H9 (cell line): ENCODE data around the gene CPNE5. TPM values are rescaled to one million over a fixed set of nuclear protein-coding genes. Genes with fewer than 3 reads are reported as not detected.

Experiments used
- DNase-seq: peaks from one replicate; pipeline ENCODE4 v3.0.0-alpha.2; 2017
- H2AFZ ChIP-seq: one replicate; pipeline ENCODE4 v1.6.1; 2013; ENCODE audit warnings: mild to moderate bottlenecking, low read length, control low read depth, moderate library complexity
- H2AK5ac ChIP-seq: 2 replicates; pipeline ENCODE4 v1.6.1; 2013; ENCODE audit warnings: low read length, control low read depth, mixed read lengths; ENCODE audit not compliant: insufficient read length
- H2BK120ac ChIP-seq: one replicate; pipeline ENCODE4 v1.6.1; 2013; ENCODE audit warnings: low read depth, mild to moderate bottlenecking, low read length, control low read depth, inconsistent platforms; ENCODE audit not compliant: poor library complexity, severe bottlenecking
- H2BK12ac ChIP-seq: 2 replicates; pipeline ENCODE4 v1.6.1; 2013; ENCODE audit warnings: low read length, control low read depth, mixed read lengths, low read depth; ENCODE audit not compliant: insufficient read length
- H2BK15ac ChIP-seq: 2 replicates; pipeline ENCODE4 v1.6.1; 2013; ENCODE audit warnings: low read depth, low read length, control low read depth
- H2BK20ac ChIP-seq: one replicate; pipeline ENCODE4 v1.6.1; 2013; ENCODE audit warnings: low read depth, mild to moderate bottlenecking, low read length, control low read depth, inconsistent platforms; ENCODE audit not compliant: poor library complexity, severe bottlenecking
- H2BK5ac ChIP-seq: 2 replicates; pipeline ENCODE4 v1.6.1; 2013; ENCODE audit warnings: low read length, control low read depth, mixed read lengths; ENCODE audit not compliant: insufficient read length
- H3K14ac ChIP-seq: 2 replicates; pipeline ENCODE4 v1.6.1; 2013; ENCODE audit warnings: low read length, control low read depth; ENCODE audit not compliant: insufficient read depth
- H3K18ac ChIP-seq: 2 replicates; pipeline ENCODE4 v1.6.1; 2013; ENCODE audit warnings: low read depth, mild to moderate bottlenecking, mixed read lengths, low read length, control low read depth; ENCODE audit not compliant: insufficient read length
- H3K23ac ChIP-seq: 2 replicates; pipeline ENCODE4 v1.6.1; 2013; ENCODE audit warnings: low read length, control low read depth, mixed read lengths, low read depth; ENCODE audit not compliant: insufficient read length
- H3K23me2 ChIP-seq: 2 replicates; pipeline ENCODE4 v1.6.1; 2013; ENCODE audit warnings: low read depth, mild to moderate bottlenecking, mixed read lengths, low read length, control low read depth; ENCODE audit not compliant: insufficient read length, poor library complexity, severe bottlenecking
- H3K27ac ChIP-seq: 2 replicates; pipeline ENCODE4 v1.5.1; 2013; ENCODE audit warnings: low read length, control low read depth, mixed read lengths, low read depth; ENCODE audit not compliant: insufficient read length
- H3K27me3 ChIP-seq: 2 replicates; pipeline ENCODE4 v1.6.1; 2013; ENCODE audit warnings: low read length, control low read depth, inconsistent platforms; ENCODE audit not compliant: insufficient read depth
- H3K4ac ChIP-seq: 2 replicates; pipeline ENCODE4 v1.6.1; 2013; ENCODE audit warnings: low read depth, mild to moderate bottlenecking, control low read depth, inconsistent platforms, low read length, moderate library complexity
- H3K4me1 ChIP-seq: 2 replicates; pipeline ENCODE4 v1.6.1; 2013; ENCODE audit warnings: low read length, control low read depth, inconsistent platforms; ENCODE audit not compliant: insufficient read depth
- H3K4me2 ChIP-seq: 2 replicates; pipeline ENCODE4 v1.6.1; 2013; ENCODE audit warnings: low read length, control low read depth, mixed read lengths; ENCODE audit not compliant: insufficient read length, insufficient read depth
- H3K56ac ChIP-seq: 2 replicates; pipeline ENCODE4 v1.6.1; 2013; ENCODE audit warnings: low read depth, mild to moderate bottlenecking, mixed read lengths, low read length, control low read depth; ENCODE audit not compliant: insufficient read length
- H3K79me1 ChIP-seq: 2 replicates; pipeline ENCODE4 v1.6.1; 2013; ENCODE audit warnings: low read depth, mild to moderate bottlenecking, moderate library complexity, low read length, control low read depth, inconsistent platforms; ENCODE audit not compliant: insufficient read depth, poor library complexity, severe bottlenecking
- H3K79me2 ChIP-seq: 2 replicates; pipeline ENCODE4 v1.6.1; 2013; ENCODE audit warnings: low read length, control low read depth, inconsistent platforms; ENCODE audit not compliant: insufficient read depth
- H3K9ac ChIP-seq: 2 replicates; pipeline ENCODE4 v1.6.1; 2013; ENCODE audit warnings: low read length, control low read depth, mixed read lengths; ENCODE audit not compliant: insufficient read length; ENCODE audit errors: extremely low read depth
- H3K9me3 ChIP-seq: one replicate; pipeline ENCODE4 v1.6.1; 2013; ENCODE audit warnings: low read depth, low read length, inconsistent platforms; ENCODE audit not compliant: control insufficient read depth
- H3T11ph ChIP-seq: one replicate; pipeline ENCODE4 v1.6.1; 2013; ENCODE audit warnings: mild to moderate bottlenecking, low read length, control low read depth, inconsistent platforms
- H4K20me1 ChIP-seq: one replicate; pipeline ENCODE4 v1.6.1; 2013; ENCODE audit not compliant: control insufficient read depth, insufficient read length, insufficient read depth
- H4K5ac ChIP-seq: 2 replicates; pipeline ENCODE4 v1.6.1; 2013; ENCODE audit warnings: low read depth, mild to moderate bottlenecking, mixed read lengths, low read length, control low read depth; ENCODE audit not compliant: insufficient read length
- H4K8ac ChIP-seq: replicated peaks from 2 replicates; pipeline ENCODE4 v1.6.1; 2013; ENCODE audit warnings: low read length, control low read depth, mixed read lengths, low read depth; ENCODE audit not compliant: insufficient read length
- H4K91ac ChIP-seq: 2 replicates; pipeline ENCODE4 v1.6.1; 2013; ENCODE audit warnings: low read depth, mild to moderate bottlenecking, moderate library complexity, mixed read lengths, low read length, control low read depth; ENCODE audit not compliant: insufficient read length
- H3K27ac Mint-ChIP-seq, 3 experiments: 2 replicates in 2 of 3; 3 replicates in 1 of 3; pipeline ENCODE4 v1.8.0; 2020 to 2021; ENCODE audit warnings: mixed read lengths in 3 of 3, mild to moderate bottlenecking in 1 of 3, moderate library complexity in 1 of 3
- H3K27me3 Mint-ChIP-seq: 2 replicates; pipeline ENCODE4 v1.8.0; 2021; ENCODE audit warnings: low read depth, mild to moderate bottlenecking, moderate library complexity, mixed read lengths
- H3K36me3 Mint-ChIP-seq, 3 experiments: 2 replicates in 2 of 3; 3 replicates in 1 of 3; pipeline ENCODE4 v1.8.0; 2020 to 2021; ENCODE audit warnings: low read depth in 3 of 3, mixed read lengths in 3 of 3; ENCODE audit not compliant: insufficient read depth in 1 of 3
- H3K4me1 Mint-ChIP-seq, 2 experiments: 2 replicates each; pipeline ENCODE4 v1.8.0; 2020; ENCODE audit warnings: mixed read lengths in 2 of 2
- H3K4me3 Mint-ChIP-seq, 2 experiments: 2 replicates in 1 of 2; 3 replicates in 1 of 2; pipeline ENCODE4 v1.8.0; 2020 to 2021; ENCODE audit warnings: mild to moderate bottlenecking in 2 of 2, mixed read lengths in 2 of 2, moderate library complexity in 1 of 2
- H3K9me3 Mint-ChIP-seq, 2 experiments: 2 replicates in 1 of 2; 3 replicates in 1 of 2; pipeline ENCODE4 v1.8.0; 2020; ENCODE audit warnings: mild to moderate bottlenecking in 2 of 2, mixed read lengths in 2 of 2, moderate library complexity in 1 of 2
- CTCF ChIP-seq: fragments of 200-600 bp; sonication (generic); conservative IDR thresholded peaks from 3 replicates; pipeline ENCODE4 v1.8.0; 2021; ENCODE audit warnings: antibody characterized with exemption, mild to moderate bottlenecking
- WGBS: extraction: QIAGEN DNeasy Blood & Tissue Kit; methylation state at CpG from one replicate; pipeline ENCODE4 v1.1.7; 2013; ENCODE audit warnings: missing lambda C conversion rate, low lambda C conversion rate, mixed read lengths; ENCODE audit not compliant: insufficient read length; ENCODE audit errors: extremely low coverage; 5-methylcytosine and 5-hydroxymethylcytosine counted together
- total RNA-seq: library from RNA; stranded (reverse); gene quantifications from 2 replicates; pipeline ENCODE4 v1.2.1, GENCODE V29; 2021

CPNE5 gene
- total RNA-seq, 1 experiment from 2014 or later = 0.52 TPM

- no peak for DNase-seq
- no peak overlapping the region for H3K18ac ChIP-seq
- no peaks in the 10 kb centered on the region for H4K20me1 ChIP-seq
- H2BK20ac ChIP-seq = no peak overlapping the region
- H3K4ac ChIP-seq = no peak overlapping the region
- H3K27ac ChIP-seq = no peak overlapping the region
- no peak for TF ChIP-seq CTCF
- peaks cover 15 to 42% of the 10 kb centered on the region in 2 experiments for H3K4me1 Mint-ChIP-seq
- no peak overlapping the region for H2BK5ac ChIP-seq
- H3K9me3 ChIP-seq = no peaks in the 10 kb centered on the region
- H4K8ac ChIP-seq = no peak overlapping the region
- WGBS = no CpG with 5 or more reads among the region's 1 CpG
- H2BK15ac ChIP-seq = no peak overlapping the region
- H3K4me1 ChIP-seq = no peaks in the 10 kb centered on the region; the same call in 1 of the 2 replicates
- H2AK5ac ChIP-seq = no peak overlapping the region
- no peak overlapping the region for H3K56ac ChIP-seq
- no peaks in the 10 kb centered on the region for H3K36me3 Mint-ChIP-seq
- H2BK12ac ChIP-seq = no peak overlapping the region
- H3K23ac ChIP-seq = no peak overlapping the region
- no peak overlapping the region for H3K14ac ChIP-seq
- H3K4me2 ChIP-seq = no peak overlapping the region
- no peaks in the 10 kb centered on the region for H3K79me2 ChIP-seq
- no peak overlapping the region for H3K4me3 Mint-ChIP-seq
- H3K27me3 ChIP-seq = no peaks in the 10 kb centered on the region
- H3K27ac Mint-ChIP-seq = no peak overlapping the region
- H3K9ac ChIP-seq = no peak overlapping the region
- H3K79me1 ChIP-seq = no peaks in the 10 kb centered on the region
- H3T11ph ChIP-seq = no peak overlapping the region
- peaks cover 0 to 2% of the 10 kb centered on the region in 2 experiments; a peak in 1 of 5 replicates for H3K9me3 Mint-ChIP-seq
- H2AFZ ChIP-seq = no peak overlapping the region
- no peak overlapping the region for H4K91ac ChIP-seq
- H3K23me2 ChIP-seq = no peaks in the 10 kb centered on the region
- no peak overlapping the region for H4K5ac ChIP-seq
- peaks cover 44% of the 10 kb centered on the region for H3K27me3 Mint-ChIP-seq
- H2BK120ac ChIP-seq = no peak overlapping the region
These were observed 35.3 kb downstream of the CPNE5 start for GRCh38 chr6:36803908-36804307.
